Mesenteric fat pad (tissue), 1 donor: ENCODE data around the gene ANAPC2. TPM values are rescaled to one million over a fixed set of nuclear protein-coding genes. Genes with fewer than 3 reads are reported as not detected.

ENCODE experiments used
- DNase-seq: peaks from one replicate; pipeline ENCODE4 v3.0.0-alpha.2; 2020; ENCODE audit warnings: low spot score
- total RNA-seq: library from RNA; stranded (reverse); fragmentation: NEBNext Ultra II Directional; extraction: Animal tissue kit (Norgen Biotek cat#: 25700); gene quantifications from one replicate; pipeline ENCODE4 v1.2.1, GENCODE V29; 2021
- donor health status: DM: yes; HTN: yes; CAD: no.

Gene ANAPC2
- total RNA-seq, 1 donor from 2014 or later: 39.3 TPM

- DNase-seq: no peak
These were observed 6.5 kb upstream of the ANAPC2 start for GRCh38 chr9:137194909-137195308.

DNA sequence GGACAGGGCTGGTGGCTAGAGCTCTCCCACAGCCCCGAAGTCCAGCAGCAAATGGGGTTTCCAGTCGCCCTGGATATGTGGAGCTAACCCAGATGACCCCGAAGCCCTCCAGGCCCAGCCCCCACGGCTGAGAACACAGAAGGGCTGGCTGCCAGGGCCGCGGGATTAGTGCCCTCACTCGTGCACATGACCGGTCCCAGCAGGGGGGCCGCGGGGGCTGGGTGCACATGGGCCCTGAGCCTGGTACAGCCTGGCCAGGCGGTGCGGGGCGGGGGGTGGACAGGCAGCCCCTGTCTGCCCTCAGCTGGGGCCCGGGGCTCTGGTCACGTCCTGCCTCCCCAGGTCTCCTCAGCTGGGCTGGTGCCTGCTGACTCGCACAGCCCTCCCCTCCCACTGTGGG is 6.0 kb upstream of the ANAPC2 start:
- no peak for DNase-seq

DNA sequence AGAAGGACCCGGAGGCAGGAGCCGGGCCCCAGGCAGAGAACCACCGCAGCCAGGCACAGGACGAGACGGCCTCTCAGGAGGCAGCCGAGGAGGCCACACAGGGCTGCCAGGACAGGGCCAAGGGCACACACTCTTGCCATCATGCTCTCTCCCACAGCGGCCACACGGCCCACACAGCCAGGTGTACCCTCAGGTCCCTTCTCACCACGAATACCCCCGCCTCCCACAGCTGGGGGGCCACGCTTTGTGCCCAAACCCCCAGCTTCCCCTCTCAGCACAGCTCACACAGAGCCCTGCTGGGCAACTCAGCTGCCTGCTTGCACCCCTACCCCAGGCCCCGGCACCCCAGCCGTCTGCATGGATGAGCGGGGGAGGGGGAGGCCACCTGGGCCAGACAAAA is 5.4 kb upstream of the ANAPC2 start:
- DNase-seq: no peak

GRCh38 chr9:137192859-137193258 is 4.5 kb upstream of the ANAPC2 start:
- no peak for DNase-seq

DNA sequence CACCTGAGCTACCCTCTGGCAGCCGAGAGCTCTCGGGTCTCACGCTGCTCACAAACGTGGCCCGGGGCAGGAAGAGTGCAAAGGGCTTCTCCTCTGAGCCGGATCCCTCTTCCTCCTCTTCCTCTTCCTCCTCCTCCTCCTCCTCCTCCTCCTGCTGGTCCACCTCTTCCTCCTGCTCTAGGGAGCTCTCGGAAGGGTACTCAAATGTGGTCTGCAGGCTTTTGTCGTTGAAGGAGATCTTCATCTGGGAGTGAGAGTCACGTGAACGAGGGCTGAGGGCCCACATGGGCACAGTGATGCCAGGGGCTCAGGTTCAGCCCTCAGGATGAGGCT is 4.1 kb upstream of the ANAPC2 start:
- DNase-seq: no peak

DNA sequence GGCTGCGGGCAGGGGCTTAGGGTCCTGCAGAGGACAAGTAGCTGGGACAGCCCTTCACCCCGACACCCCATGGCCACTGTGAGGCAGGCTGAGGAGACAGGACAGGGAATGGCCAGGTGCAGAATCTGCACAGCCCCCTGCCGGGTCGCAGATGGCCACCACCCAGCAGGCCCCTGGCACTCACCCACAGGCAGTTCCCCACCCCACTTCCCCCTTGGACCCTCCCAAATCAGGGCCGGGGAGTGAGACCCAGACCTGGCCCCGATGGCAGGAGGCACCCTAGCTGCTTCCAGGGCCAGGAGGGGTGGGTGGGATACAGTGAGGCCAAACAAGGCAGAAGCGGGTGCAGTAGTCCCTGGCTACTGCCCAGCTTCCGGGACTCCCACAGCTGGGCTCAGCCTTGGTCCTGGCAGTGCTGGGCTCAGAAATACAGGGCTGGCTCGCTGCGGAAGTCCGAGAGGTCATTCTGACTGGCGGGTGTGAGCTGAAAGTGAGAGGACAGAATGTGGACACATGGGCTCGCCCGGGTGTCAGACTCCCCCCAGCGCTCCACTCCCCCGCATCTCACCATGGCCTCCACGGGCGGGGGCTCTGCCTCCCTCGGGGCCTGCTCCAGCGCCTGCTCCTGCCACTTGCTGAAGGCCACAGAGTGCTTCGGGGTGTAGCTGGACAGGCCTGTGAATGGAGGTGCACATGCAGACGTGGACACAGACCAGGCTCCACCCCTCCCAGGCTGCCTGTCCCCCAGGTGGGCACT is 3.5 kb upstream of the ANAPC2 start:
- DNase-seq: no peak

GRCh38 chr9:137191245-137191644 is 2.9 kb upstream of the ANAPC2 start:
- DNase-seq: no peak

GRCh38 chr9:137190315-137190856 is 2.0 kb upstream of the ANAPC2 start:
- DNase-seq: no peak

DNA sequence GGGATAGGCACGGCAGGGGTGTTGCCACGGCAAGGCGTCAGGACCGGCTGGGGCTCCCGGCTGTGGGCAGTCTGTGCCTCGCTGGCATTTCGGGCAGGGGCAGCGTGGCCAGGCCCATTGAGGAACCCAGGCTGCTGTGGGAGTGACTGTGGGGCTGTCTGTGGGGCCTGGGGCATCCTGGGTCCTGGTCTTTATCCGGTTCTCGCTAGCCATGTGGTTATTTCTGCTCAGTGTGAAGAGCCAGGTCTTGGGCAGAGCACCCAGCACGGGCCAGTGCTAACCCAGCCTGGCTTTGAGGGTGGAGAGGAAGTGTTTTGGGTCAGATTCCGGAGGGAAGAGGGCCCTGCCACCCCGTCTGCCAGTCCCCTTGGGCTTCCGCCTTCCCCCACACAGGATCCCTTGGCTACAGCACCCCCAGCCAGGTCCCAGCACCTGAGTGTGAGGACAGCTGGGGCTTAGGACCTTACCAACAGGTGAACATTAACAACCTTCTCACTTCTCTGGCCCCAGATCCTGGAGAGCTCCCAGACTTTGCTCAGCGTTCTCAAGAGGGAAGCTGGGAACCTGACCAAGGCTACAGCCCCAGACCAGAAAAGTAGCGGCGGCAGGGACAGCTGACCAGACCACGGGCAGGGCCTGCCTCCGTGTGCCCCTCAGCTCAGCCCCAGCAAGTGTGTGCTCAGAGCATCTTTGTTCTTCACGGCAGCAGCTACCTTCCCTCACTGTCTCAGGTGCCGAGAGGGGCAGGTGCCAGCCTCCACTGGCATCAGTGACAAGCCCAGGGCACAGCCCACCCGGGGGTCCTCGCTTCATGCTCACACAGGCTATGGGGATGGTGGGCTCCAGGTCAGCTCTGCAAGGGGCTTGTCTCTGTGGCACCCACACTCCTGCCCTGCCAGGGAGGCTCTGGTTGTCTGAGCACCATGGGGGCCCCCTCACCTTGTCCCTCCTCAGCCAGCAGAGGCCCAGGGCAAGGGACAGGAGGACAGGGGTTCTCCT is 1.2 kb upstream of the ANAPC2 start:
- DNase-seq: no peak

GRCh38 chr9:137188086-137188489 is 272 bp downstream of the ANAPC2 start:
- no peak for DNase-seq

DNA sequence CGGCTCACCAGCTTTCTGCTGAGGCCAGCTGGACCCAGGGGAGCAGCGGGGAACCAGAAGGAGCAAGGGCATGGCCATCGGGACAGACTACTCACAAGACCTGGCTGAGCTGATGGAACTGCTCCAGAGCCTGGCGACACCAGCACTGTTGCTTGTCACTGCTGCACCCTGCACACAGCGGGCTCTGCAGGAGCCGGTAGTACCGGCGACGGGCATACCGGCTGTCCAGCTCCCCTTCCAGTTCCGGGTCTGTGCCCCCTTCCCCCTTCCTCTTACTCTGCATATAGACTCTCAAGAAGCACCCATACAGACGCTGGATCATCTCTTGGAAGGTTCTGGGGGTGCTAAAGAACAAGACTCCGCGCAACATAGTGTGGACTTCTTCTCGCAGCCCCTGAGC is 974 bp downstream of the ANAPC2 start:
- no peak for DNase-seq

DNA sequence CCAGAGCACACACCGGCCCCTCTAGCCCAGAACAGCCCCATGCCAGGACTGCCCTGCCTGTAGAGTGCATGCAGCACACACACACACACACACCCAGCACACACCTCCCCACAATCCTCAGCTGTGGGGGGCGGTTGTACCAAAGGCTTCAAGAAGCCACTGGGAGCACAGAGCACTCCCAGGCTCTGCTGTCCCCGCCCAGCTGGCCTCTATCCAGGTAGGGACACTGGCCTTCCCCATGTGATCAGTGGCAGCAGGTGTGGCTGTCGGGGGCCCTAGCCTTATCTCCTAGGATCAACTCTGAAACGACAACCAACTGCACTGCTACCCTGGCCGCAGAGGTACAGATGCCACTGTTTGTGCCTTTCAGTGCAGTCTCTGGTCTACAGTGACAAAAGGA is 2.0 kb downstream of the ANAPC2 start:
- DNase-seq: no peak

- no peak for DNase-seq
These were observed 2.4 kb downstream of the ANAPC2 start for GRCh38 chr9:137185921-137186320.

GRCh38 chr9:137184881-137185660 is 3.3 kb downstream of the ANAPC2 start:
- no peak for DNase-seq

DNA sequence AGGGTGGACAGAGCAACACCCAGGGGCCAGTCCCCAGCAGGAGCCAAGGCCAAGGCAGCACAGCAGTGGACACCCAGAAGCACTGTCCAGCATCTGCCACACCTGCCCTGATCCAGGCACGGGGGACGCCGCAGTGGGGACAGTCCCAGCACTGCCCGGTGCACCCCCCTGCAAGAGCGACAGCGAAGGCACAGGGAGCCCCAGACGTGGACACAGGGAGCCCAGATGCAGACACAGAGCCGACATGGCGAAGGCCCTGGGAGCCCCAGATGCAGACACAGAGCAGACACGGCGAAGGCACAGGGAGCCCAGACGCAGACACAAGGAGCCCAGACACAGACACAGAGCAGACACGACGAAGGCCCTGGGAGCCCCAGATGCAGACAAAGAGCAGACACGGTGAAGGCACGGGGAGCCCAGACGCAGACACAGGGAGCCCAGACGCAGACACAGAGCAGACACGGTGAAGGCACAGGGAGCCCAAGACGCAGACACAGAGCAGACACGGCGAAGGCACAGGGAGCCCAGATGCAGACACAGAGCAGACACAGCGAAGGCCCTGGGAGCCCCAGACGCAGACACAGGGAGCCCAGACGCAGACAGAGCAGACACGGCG is 4.3 kb downstream of the ANAPC2 start:
- no peak for DNase-seq

DNA sequence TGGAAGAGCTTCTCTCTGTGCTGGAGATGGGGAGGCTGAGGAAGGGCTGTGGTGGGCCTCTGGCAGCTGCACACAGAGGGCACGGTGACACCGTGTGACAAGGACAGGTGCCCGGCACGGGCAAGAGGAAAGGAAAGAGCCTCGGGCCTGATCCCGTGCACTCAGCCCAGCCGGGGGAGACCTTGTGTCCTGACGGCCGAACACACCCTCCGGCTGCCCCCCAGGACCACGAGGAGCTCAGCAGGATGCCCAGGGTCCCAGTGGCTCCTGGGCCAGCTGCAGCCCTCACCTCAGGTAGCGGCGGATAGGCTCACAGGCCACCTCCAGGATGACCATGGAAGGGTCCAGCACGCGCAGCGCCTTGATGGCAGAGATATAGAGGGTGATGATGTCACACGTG is 5.5 kb downstream of the ANAPC2 start:
- DNase-seq: no peak

GRCh38 chr9:137181680-137182079 is 6.7 kb downstream of the ANAPC2 start:
- DNase-seq: no peak

- no peak for DNase-seq
These were observed 7.9 kb downstream of the ANAPC2 start for GRCh38 chr9:137180491-137180890.

DNA sequence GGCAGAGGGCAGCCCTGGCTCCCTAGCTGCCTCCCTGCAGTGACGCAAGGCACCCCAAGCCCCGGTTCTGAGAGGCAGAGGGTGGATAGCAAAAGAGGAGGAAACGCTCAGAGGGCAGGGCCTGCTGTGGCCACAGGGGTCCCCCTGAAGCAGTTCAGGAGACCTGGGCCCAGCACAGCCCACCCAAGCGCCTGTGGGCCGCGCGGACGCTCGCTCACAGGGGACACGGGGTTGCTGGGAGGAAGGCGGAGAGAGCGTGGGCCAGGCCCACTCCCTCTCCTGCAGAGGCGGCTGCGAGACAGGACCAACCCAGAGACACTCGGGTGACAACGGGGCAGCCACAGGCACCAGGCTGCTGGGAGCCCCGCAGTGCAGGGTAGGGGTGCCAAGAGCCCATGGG is 8.6 kb downstream of the ANAPC2 start:
- no peak for DNase-seq

DNA sequence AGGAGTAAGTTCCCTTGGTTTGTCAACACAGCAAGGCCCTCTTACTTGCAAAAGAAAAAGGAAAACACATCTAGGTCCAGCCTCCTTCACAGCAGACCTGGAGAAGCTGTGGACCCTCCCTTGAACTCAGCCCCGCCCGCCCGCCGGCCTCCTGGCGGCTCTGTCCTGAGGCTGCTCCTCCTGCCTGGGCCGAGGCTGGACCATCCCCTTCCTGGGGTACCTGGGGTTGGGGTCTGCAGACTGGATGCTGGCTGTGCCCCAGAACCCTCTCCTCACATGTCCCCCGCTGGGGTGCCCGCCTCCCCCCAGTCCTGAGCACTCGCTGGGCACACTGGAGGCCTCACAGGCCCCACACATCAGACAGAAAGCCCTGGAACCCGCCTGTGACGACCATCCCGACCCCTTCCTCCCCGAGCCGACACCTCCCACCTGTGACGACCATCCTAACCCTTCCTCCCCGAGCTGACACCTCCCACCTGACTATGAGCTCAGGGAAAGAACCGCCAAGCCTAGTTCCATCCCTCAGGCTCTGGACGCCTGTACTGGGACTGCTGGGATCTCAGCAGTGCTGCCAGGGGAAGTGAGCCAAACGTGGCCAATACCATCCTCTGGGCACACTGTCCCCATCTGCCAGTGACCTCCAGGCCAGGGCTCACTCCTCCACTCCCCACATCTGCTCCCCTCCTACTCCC is 9.3 kb downstream of the ANAPC2 start:
- no peak for DNase-seq
